ENCODE results near the gene HAGHL.
A peak's percentile ranks its signal among the peaks of the same experiment; 100 is the strongest.
"Not testable (repeated sequence)": the region's sequence is repeated elsewhere in the genome, so short reads cannot be mapped to it uniquely, and the experiment has no call there.

The HAGHL gene

GRCh38 chr16:684071-684794 is 42.7 kb upstream of the HAGHL start, which contains the start of gene JMJD8:
Gene JMJD8, minus strand, starts transcription at chr16:684334. Its CDS starts 15 bp downstream, at chr16:684319.
- no peak for TF ChIP-seq CTCF (conservative IDR thresholded peaks at IDR 0.05; ENCODE audit: control insufficient read depth, insufficient read depth, low read depth, low read length)
- H3K4me3 ChIP-seq (ENCODE audit: control insufficient read depth, low read depth, low read length), result peak within 1 kb of the TSS; percentile 52
- DNase-seq (ENCODE audit: low read depth), result peak; percentile 91

GRCh38 chr16:684961-685696 is 41.8 kb upstream of the HAGHL start:
- no peak overlapping the region for H3K4me3 ChIP-seq (ENCODE audit: control insufficient read depth, low read depth, low read length)
- no peak for TF ChIP-seq CTCF (conservative IDR thresholded peaks at IDR 0.05; ENCODE audit: control insufficient read depth, insufficient read depth, low read depth, low read length)
- no peak for DNase-seq (ENCODE audit: low read depth)

- DNase-seq (ENCODE audit: low read depth), result peak; percentile 54
- H3K4me3 ChIP-seq (ENCODE audit: control insufficient read depth, low read depth, low read length), result no peak overlapping the region
These were observed 40.9 kb upstream of the HAGHL start for GRCh38 chr16:685967-686366.

GRCh38 chr16:686459-687260 is 40.2 kb upstream of the HAGHL start:
- no peak for TF ChIP-seq CTCF (conservative IDR thresholded peaks at IDR 0.05; ENCODE audit: control insufficient read depth, insufficient read depth, low read depth, low read length)
- no peak overlapping the region for H3K4me3 ChIP-seq (ENCODE audit: control insufficient read depth, low read depth, low read length)
- no peak for DNase-seq (ENCODE audit: low read depth)

More at GRCh38 chr16:685967-686366, 40.9 kb upstream of the HAGHL start:
- TF ChIP-seq CTCF (conservative IDR thresholded peaks at IDR 0.05; ENCODE audit: control insufficient read depth, insufficient read depth, low read depth, low read length), result peak; percentile 57

GRCh38 chr16:687499-687898 is 39.4 kb upstream of the HAGHL start:
- TF ChIP-seq CTCF (conservative IDR thresholded peaks at IDR 0.05; ENCODE audit: control insufficient read depth, insufficient read depth, low read depth, low read length), result no peak
- H3K4me3 ChIP-seq (ENCODE audit: control insufficient read depth, low read depth, low read length), result no peak overlapping the region
- no peak for DNase-seq (ENCODE audit: low read depth)

- no peak for DNase-seq (ENCODE audit: low read depth)
- H3K4me3 ChIP-seq (ENCODE audit: control insufficient read depth, low read depth, low read length), result peak overlapping the region; percentile 80
- no peak for TF ChIP-seq CTCF (conservative IDR thresholded peaks at IDR 0.05; ENCODE audit: control insufficient read depth, insufficient read depth, low read depth, low read length)
These were observed 37.6 kb upstream of the HAGHL start for GRCh38 chr16:689175-689897.

GRCh38 chr16:691242-691641 is 35.7 kb upstream of the HAGHL start:
- not testable (repeated sequence) for DNase-seq (ENCODE audit: low read depth); H3K4me3 ChIP-seq (ENCODE audit: control insufficient read depth, low read depth, low read length)
